Retina (tissue), 1 donor: ENCODE results near the gene CACNB3.
"Not testable (repeated sequence)": the region's sequence is repeated elsewhere in the genome, so short reads cannot be mapped to it uniquely, and the experiment has no call there.

Experiments
- DNase-seq: peaks from one replicate; pipeline ENCODE4 v3.0.0-alpha.2; 2016

The CACNB3 gene

GRCh38 chr12:48819986-48820725 is 1.9 kb downstream of the CACNB3 start:
- no peak for DNase-seq

- DNase-seq: no peak
These were observed 3.8 kb downstream of the CACNB3 start for GRCh38 chr12:48822139-48822538.

GRCh38 chr12:48822711-48823110 is 4.4 kb downstream of the CACNB3 start:
- no peak for DNase-seq

- DNase-seq: no peak
These were observed 5.0 kb downstream of the CACNB3 start for GRCh38 chr12:48823281-48823680.

- no peak for DNase-seq
These were observed 5.8 kb downstream of the CACNB3 start for GRCh38 chr12:48824112-48824511.

GRCh38 chr12:48824905-48825304 is 6.6 kb downstream of the CACNB3 start:
- no peak for DNase-seq

- no peak for DNase-seq
These were observed 8.0 kb downstream of the CACNB3 start for GRCh38 chr12:48826209-48826855.

- no peak for DNase-seq
These were observed 8.7 kb downstream of the CACNB3 start for GRCh38 chr12:48827026-48827425.

GRCh38 chr12:48827513-48828096 is 9.3 kb downstream of the CACNB3 start:
- no peak for DNase-seq

GRCh38 chr12:48828293-48828692 is 10.0 kb downstream of the CACNB3 start:
- no peak for DNase-seq

- no peak for DNase-seq
These were observed 10.7 kb downstream of the CACNB3 start for GRCh38 chr12:48828841-48829575.

- no peak for DNase-seq
These were observed 13.0 kb downstream of the CACNB3 start for GRCh38 chr12:48831257-48831656.

GRCh38 chr12:48832321-48833060 is 14.2 kb downstream of the CACNB3 start:
- DNase-seq: no peak

- DNase-seq: no peak
These were observed 19.8 kb downstream of the CACNB3 start for GRCh38 chr12:48838048-48838447.

- DNase-seq: not testable (repeated sequence)
These were observed 23.7 kb downstream of the CACNB3 start for GRCh38 chr12:48842021-48842420.

- peak; percentile 98 for DNase-seq
These were observed 33.8 kb downstream of the CACNB3 start, which contains the start of gene DDX23 for GRCh38 chr12:48851883-48852733. TSS of gene DDX23 (minus strand) at chr12:48852163. CDS start at chr12:48845782, 6,381 bp downstream.

GRCh38 chr12:48852734-48853688 is 34.7 kb downstream of the CACNB3 start:
- peak; percentile 91 for DNase-seq

- DNase-seq: no peak
These were observed 36.2 kb downstream of the CACNB3 start for GRCh38 chr12:48854488-48854887.

GRCh38 chr12:48854932-48855331 is 36.6 kb downstream of the CACNB3 start:
- DNase-seq: not testable (repeated sequence)

- DNase-seq: no peak
These were observed 38.1 kb downstream of the CACNB3 start for GRCh38 chr12:48856379-48856778.
